GM10266 (cell line): Measurements from ENCODE around the gene SLC39A6.
A peak's percentile ranks its signal among the peaks of the same experiment; 100 is the strongest.
"Not testable (repeated sequence)": the region's sequence is repeated elsewhere in the genome, so short reads cannot be mapped to it uniquely, and the experiment has no call there.

Experiments used
- DNase-seq: peaks from one replicate; pipeline ENCODE4 v3.0.0; 2012; ENCODE audit errors: extremely low spot score
- TF ChIP-seq, protein P1 (sequence below): IDR thresholded peaks from 2 replicates; pipeline ENCODE4 v1.5.1; 2012; ENCODE audit warnings: mild to moderate bottlenecking, low read depth; ENCODE audit not compliant: control insufficient read depth, insufficient read depth; ENCODE audit errors: missing control alignments

SLC39A6 gene

DNA sequence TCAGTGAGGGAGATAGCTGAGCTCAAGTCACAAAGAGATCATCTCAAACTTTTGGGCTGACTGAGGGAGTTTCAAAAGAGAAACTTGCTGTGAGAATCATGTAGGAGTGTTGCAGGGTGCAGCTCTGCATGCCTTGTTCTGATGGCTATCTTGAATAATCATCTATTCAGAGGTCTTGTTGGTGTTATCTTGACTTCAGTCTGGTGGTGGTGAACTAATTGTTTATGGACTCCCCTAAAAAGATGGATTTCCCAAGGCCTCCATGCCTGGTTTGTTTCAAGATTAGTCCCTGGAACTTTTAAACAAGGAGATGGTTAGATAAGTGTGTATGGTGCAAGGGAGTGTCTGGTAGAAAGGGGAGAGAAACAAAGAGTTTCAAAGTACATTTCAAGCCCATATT, 29.8 kb downstream of the SLC39A6 start:
- TF ChIP-seq, protein P1, sequence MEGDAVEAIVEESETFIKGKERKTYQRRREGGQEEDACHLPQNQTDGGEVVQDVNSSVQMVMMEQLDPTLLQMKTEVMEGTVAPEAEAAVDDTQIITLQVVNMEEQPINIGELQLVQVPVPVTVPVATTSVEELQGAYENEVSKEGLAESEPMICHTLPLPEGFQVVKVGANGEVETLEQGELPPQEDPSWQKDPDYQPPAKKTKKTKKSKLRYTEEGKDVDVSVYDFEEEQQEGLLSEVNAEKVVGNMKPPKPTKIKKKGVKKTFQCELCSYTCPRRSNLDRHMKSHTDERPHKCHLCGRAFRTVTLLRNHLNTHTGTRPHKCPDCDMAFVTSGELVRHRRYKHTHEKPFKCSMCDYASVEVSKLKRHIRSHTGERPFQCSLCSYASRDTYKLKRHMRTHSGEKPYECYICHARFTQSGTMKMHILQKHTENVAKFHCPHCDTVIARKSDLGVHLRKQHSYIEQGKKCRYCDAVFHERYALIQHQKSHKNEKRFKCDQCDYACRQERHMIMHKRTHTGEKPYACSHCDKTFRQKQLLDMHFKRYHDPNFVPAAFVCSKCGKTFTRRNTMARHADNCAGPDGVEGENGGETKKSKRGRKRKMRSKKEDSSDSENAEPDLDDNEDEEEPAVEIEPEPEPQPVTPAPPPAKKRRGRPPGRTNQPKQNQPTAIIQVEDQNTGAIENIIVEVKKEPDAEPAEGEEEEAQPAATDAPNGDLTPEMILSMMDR = no peak
- DNase-seq = no peak

DNA sequence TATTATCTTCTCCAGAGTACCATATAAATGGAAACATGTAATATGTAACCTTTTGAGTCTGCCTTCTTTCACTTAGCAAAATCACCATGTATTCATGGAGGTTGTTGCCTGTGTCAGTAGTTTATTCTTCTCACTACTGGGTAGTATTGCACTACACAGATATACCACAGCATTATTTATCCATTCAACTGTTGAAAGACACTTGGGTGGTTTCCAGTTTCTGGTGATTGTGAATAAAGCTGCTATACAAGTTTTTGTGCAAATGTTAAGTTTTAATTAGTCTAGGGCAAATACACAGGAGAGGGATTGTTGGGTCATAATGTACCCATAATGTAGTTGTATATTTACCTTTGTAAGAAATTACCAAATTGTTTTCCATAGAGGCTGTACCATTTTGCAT, 32.2 kb downstream of the SLC39A6 start:
- TF ChIP-seq, protein P1 = no peak
- DNase-seq = no peak

DNA sequence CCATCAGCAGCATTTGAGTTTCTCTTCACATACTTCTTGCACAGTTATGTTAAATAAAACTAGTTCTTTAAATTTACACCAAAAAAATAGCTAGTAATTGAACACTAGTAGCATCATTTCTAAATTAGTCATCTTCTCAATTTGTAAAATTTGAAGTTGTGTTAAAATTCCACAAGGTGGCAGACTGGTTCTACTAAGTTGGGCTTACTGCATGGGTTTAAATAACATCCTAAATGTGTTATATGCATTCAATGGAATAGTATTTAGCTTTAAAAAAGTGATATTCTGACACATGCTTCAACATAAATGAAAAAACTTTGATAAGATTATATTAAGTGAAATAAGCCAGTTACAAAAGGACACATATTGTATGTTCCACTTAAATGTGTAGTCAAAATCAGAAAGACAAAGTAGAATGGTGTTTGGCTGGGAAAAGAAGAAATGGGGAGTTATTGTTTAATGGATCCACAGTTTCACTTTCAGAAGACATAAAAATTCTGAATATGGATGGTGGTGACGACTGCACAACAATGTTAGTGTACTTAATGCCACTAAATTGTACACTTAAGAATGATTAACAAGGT, 33.1 kb downstream of the SLC39A6 start:
- peak; percentile 43 for DNase-seq
- TF ChIP-seq, protein P1 = peak; percentile 40

DNA sequence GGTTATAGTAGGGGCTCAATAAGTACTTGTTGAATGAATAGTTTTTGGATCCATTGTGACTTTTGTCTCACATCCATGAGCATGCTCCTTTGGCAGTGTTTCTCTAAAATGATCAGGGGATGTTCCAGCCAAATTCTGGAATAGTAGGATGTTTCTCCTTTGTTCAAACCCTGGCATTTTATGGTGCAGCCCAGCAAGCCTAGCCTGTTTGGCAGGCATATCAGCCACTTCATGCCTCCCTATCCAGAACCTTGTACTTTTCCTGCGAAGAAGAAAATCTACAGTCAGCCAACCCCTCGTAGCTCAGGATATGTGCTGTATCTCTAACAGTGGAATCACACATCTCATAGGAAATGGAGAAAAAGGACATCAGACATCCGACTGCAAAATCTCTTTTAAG, 34.7 kb downstream of the SLC39A6 start:
- no peak for DNase-seq
- TF ChIP-seq, protein P1 = no peak

DNA sequence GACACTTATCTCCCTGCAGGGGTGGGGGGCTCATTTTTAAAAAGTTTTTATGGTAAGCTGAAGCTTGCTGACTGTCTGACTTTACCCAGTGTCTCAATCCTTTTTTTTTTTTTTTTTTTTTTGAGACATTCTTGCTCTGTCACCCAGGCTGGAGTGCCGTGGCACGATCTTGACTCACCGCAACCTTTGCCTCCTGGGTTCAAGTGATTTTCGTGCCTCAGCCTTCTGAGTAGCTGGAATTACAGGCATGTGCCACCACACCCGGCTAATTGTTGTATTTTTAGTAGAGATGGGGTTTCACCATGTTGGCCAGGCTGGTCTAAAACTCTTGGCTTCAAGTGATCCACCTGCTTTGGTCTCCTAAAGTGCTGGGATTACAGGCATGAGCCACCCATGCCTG, 37.0 kb downstream of the SLC39A6 start:
- DNase-seq = not testable (repeated sequence)

DNA sequence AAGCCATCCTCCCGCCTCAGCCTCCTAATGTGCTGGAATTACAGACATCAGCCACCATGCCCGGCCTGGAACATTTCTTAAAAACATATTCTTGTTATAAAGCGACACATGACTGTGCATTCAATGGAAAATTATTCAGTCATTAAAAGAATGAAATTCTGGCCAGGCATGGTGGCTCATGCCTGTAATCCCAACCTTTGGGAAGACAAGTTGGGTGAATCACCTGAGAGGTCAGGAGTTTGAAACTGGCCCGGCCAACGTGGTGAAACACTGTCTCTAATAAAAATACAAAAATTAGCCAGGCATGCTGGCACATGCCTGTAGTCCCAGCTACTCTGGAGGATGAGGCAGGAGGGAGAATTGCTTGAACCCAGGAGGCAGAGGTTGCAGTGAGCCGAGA, 40.1 kb downstream of the SLC39A6 start:
- TF ChIP-seq, protein P1 = no peak
- no peak for DNase-seq

DNA sequence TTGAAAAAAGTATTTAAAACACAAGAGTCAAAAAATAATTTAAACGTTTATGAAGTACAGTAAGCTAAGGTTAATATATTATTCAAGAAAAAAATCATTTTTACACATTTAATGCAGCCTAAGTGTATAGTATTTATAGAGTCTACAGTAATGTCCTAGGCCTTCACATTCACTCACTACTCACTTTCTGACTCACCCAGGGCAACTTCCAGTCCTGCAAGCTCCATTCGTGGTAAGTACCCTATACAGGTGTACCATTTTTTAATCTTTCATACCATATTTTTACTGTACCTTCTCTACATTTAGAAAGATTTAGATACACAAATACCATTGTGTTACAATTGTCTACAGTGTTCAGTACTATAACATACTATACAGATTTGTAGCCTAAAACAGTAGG, 40.9 kb downstream of the SLC39A6 start:
- no peak for DNase-seq
- TF ChIP-seq, protein P1 = no peak

DNA sequence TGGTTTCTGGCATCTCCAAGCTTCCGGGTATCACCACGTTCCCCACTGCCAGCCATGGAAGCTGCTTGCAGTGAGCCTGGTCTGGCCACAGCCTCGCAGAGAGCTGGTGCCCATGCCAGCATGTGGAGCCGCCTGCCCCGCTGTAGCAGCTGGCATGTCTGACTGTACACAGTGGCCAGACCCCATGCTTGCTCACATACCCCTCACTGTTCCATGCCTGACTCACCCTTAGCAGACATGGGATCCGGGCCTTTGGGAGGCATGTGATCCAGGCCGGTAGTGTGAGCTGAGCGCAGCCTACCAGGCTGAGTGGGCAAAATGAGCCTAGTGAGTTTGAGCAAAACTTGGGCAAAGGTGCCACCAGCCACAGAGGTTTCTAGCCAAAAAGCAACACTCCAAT, 43.0 kb downstream of the SLC39A6 start:
- TF ChIP-seq, protein P1 = no peak
- no peak for DNase-seq
